T-helper 2 cell treated with Interferon-gamma antibody and Interleukin-4, amounts not matched to agents 100 ng/mL and 5 ng/mL, for 36 hours (primary cell): Measurements from ENCODE around the gene ENTPD6. TPM values are rescaled to one million over a fixed set of nuclear protein-coding genes. Genes with fewer than 3 reads are reported as not detected.

Experiments
- intact Hi-C: fragments of 100-400 bp; cut with micrococcal nuclease; formaldehyde crosslinking; loops from one replicate; pipeline ENCODE4 v1.15.1; 2023
- total RNA-seq: library from RNA; stranded (reverse); gene quantifications from 2 replicates; pipeline ENCODE4 v1.2.3, GENCODE V29; 2022

ENTPD6 gene
- total RNA-seq, 1 donor from 2014 or later: 39.0 TPM

DNA sequence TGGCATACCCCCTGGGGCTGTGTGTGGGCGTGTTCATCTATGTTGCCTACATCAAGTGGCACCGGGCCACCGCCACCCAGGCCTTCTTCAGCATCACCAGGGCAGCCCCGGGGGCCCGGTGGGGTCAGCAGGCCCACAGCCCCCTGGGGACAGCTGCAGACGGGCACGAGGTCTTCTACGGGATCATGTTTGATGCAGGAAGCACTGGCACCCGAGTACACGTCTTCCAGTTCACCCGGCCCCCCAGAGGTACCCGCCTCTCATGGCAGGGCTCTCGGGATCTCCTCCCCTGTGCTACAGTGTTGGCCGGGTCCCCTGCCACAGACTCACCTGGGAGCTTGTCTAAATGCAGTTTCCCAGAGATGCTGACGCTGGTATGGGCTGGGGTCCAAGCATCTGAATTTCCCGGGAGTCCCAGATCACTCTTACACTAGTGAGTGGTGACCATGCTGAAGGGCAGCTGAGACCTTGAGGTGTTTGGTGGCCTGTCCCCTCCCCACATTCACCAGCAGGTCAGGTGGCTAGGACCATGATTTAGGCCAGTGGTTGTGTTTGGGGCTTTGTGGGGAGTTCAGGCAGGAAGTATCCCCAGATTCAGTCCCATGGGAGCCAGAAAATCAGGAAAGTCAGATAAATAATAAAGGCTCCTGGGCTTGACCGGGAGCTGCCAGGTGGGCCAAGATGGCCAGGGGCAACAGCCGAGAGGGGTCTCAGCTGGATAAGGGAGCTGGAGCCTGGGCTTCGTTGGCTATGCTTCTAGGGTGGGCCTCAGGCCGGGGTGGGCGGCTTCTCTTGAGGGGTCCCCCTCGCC is 11.8 kb downstream of the ENTPD6 start:
- intact Hi-C loops: no loop called here

DNA sequence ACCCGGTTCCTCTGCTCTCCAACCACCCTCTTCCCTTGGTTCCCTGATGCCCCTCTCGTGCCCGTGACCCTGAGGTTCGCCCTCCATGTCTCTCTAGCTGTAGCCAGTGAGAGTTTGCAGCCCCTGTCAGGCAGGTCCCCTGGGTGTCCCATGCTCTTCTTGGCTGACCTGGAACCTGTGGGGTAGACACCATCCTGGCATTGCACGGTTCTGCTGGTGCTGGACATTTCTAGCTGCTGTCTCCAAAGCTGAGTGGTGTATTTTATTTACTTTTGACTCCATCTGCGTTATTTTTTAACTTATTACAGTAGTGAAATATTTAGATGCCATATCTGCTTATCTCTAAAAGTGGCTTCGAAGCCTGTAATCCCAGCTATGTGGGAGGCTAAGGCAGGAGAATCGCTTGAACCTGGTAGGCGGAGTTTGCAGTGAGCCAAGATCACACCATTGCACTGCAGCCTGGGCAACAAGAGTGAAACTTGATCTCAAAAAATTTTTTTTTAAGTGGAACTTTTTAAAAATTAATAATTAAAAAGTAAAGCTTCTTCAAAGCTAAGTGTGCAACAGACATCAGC is 12.5 kb downstream of the ENTPD6 start:
- intact Hi-C loops: no loop called here

- intact Hi-C loops: no loop called here
Measured at GRCh38 chr20:25209400-25209799, 13.9 kb downstream of the ENTPD6 start.

- intact Hi-C loops: no loop called here
Measured at GRCh38 chr20:25209911-25210310, 14.4 kb downstream of the ENTPD6 start.

DNA sequence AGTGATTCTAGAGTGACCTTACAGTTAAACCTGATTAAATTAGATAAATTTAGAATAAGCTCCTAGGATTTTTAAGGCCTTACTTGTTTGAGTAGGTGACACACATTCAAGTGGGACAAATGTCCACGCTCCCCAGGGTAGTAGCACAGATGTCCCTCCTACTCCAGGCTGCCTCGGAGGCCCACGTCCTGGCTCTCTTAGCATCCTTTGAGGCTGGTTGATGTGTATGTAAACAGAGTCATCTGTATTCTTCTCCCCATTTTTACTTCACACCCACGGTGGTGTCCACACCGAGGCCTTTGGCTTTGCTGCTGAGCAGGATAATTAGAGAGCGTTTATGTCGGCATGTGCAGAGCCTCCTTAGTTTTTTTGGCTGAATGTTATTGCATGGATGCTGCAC is 15.8 kb downstream of the ENTPD6 start:
- intact Hi-C loops: no loop called here

- intact Hi-C loops: no loop called here
Measured at GRCh38 chr20:25212242-25212641, 16.7 kb downstream of the ENTPD6 start.

DNA sequence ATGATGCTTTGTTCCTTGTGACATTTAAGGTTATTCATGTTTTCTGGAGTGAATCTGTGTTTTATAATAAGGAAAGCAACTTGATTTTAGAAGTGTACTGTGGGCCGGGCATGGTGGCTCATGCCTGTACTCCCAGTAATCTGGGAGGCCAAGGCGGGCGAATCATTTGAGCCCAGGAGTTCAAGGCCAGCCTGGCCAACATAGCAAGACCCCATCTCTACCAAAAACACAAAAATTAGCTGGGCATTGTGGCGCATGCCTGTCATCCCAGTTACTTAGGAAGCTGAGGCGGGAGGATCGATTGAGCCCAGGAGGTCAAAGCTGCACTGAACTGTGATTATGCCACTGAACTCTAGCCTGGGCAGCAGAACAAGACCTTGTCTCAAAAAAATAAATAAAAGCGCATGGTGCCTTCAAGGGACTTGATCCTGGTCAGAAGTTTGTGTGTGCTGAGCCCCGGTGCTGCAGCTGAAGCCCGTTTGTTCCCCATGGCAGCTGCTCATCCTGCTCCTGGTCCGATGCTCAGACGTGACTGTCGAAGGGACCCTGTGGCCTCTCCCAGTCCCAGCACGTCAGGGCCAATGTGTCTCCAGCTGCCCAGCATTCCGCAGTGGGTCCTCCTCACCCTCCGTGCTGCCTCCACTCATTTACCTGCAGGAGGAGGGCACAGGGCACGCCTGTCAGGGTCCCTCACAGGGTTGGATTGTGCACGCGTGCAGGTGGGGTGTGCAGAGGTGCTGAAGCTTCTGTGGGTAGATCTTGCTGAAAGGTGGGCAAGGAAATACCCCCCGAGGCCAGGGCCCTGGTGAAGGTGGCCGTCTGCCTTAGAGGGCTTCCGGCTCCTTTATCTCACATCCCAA is 18.3 kb downstream of the ENTPD6 start:
- intact Hi-C loops: no loop called here

GRCh38 chr20:25214426-25214790 is 18.9 kb downstream of the ENTPD6 start:
- intact Hi-C loops: no loop called here

DNA sequence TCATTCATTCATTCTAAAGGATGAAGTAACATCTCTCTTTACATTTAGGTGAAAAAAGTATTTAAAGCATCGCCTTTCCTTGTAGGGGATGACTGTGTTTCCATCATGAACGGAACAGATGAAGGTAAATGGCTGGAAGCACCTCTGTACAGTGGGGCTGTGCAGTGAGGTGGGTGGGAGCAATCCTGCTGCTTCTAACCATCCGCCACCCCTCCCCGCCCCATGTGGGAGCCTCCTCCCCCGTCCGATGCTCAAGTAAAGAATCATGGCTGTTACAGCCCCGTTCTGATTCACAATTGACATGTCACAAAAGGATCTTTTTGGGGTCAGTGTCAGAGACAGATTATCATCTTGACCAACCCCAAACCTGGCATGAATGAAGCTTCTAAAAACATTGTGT is 19.3 kb downstream of the ENTPD6 start:
- intact Hi-C loops: no loop called here

DNA sequence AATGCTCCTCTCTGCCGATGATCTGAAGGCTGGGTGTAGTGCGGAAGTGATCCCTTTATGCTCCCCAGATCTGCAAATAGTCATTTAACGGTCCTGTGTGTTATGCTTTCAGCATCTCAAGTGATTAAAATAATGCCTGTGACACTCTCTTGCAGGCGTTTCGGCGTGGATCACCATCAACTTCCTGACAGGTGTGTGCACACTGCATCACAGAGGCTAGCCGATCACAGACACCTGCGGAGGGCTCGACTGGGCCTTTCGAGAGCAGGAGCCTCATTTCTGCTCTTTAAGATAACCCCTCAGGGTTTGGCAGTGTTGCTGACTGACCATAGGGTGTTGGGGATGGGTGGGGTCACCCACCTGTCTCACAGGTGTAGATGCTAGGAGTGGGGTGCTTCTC is 20.0 kb downstream of the ENTPD6 start:
- intact Hi-C loops: no loop called here

DNA sequence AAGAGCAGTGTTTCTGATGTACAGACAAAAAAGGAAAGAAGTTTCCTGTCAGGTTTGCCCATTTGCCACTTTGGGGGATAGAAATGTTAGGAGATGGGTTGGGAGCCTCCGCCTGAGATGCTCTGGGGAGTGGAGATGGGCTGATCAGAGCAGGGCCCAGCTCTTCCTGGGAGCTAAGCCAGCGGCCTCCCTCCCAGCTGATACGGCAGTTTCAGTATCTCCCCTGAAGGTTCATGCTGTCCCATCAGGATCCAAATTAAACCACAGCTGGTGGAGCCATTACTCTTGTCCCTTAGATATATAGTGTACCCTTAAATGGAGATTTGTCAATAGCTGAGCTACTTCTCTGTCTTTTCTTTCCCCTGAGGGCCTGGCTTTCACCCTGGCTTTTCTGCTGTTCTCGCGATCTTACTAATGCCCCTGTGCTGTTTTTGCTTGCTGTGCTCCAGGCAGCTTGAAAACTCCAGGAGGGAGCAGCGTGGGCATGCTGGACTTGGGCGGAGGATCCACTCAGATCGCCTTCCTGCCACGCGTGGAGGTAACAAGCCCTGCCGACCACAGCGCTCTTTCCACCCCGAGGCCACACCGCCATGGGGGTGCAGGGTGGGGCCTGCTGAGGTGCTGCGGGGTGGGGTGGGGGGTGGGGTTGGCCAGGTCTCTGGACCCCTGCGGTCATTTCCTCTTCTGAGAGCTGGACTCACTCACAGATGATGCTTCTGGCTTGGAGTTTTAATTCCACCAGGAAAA is 20.9 kb downstream of the ENTPD6 start:
- intact Hi-C loops: no loop called here

- intact Hi-C loops: no loop called here
Measured at GRCh38 chr20:25217161-25218108, 21.9 kb downstream of the ENTPD6 start.

DNA sequence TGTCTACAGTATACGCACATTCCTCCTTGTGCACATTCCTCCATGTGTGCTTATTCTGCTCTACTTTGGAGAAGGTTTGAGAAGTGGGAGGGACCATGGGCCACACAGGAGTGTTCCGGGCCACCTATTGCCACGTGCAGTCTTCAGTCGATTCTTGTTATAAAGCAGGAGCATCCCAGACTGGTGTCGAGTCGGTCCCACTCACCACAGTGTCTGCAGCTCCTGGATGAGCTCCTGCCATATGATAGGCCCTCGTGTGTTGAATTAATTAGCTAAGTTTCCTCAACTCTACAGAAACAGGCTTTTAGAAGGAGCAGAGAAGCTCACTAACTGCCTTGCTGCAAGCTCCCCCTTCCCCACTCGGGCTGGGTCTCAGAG is 22.6 kb downstream of the ENTPD6 start:
- intact Hi-C loops: no loop called here

DNA sequence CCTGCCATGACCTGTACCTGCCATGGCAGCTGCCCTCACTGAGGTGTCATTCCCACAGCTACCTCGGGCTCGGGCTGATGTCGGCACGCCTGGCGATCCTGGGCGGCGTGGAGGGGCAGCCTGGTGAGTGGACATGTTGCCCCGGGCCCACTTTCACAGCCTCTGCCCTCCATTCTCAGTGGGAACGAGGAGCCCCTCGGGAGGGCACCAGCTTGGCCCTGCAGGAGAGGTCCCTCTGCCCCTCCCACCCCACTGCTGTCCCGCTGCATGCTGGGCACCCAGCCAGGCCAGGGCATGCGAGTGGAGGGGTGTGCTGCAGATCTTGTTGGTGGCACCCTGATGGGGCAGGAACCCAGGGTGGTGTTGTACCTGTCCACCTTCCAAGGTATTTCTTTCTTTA is 23.0 kb downstream of the ENTPD6 start:
- intact Hi-C loops: no loop called here

- intact Hi-C loops: no loop called here
Measured at GRCh38 chr20:25219365-25219764, 23.9 kb downstream of the ENTPD6 start.

GRCh38 chr20:25220021-25220730 is 24.7 kb downstream of the ENTPD6 start:
- intact Hi-C loops: no loop called here

GRCh38 chr20:25220810-25221591 is 25.5 kb downstream of the ENTPD6 start:
- intact Hi-C loops: no loop called here

DNA sequence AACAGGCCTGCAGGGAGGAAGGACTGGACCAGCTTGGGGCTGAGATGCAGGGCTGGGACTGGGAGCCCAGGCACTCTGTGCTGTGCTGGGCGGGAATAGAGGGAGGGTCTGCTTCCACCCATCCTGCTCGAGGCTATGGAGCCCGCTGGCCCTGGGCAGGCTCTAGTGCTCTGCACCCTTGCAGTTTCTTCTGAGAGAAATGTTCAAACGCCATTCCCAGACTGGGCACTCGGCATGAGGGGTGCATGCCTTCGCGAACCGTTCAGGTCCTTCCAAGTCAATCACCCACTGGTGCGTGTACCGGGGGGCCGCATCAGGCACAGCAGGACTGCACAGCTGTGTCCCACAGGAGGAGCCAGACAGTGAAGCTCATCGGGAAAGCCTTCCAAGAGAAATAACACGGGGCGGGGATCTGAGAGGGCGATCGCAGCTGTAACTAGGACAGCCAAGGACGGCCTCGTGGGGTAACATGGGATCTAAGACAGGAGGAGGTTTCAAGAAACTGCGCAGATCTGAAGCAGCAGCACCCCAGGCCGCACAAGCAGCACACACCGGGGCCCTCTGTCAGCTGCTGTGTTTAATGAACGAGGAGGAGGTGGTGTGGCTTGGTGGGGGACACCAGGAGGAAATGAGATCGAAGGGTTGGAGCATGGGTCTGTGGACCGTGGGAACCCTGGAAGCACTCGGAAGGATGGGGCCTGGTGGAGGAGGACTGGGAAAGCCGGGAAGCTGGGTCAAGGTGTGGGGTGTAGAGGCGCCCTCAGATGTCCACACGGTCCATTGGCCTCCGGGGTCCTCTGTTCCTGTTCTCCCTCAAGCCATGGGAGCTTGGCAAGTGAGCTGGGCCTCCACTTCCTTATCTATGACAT is 26.3 kb downstream of the ENTPD6 start:
- intact Hi-C loops: no loop called here
